SJSA1 (cell line): Measurements from ENCODE around the gene JCAD. TPM values are rescaled to one million over a fixed set of nuclear protein-coding genes. Genes with fewer than 3 reads are reported as not detected.
"Not testable (repeated sequence)": the region's sequence is repeated elsewhere in the genome, so short reads cannot be mapped to it uniquely, and the experiment has no call there.

Source experiments
- DNase-seq, 2 experiments: peaks; one replicate each; pipeline ENCODE4 v3.0.0-alpha.2; 2015 to 2020; ENCODE audit warnings: low spot score in 2 of 2, low read depth in 1 of 2
- H3K27ac ChIP-seq: fragments of 250-450 bp; sonication (Bioruptor Pico); 2 replicates; pipeline ENCODE4 v1.5.1; 2020; ENCODE audit warnings: mild to moderate bottlenecking, moderate library complexity
- H3K27me3 ChIP-seq: fragments of 250-450 bp; sonication (Bioruptor Pico); replicated peaks from 2 replicates; pipeline ENCODE4 v1.5.1; 2020; ENCODE audit warnings: mild to moderate bottlenecking, moderate library complexity
- H3K36me3 ChIP-seq: fragments of 250-450 bp; sonication (Bioruptor Pico); 2 replicates; pipeline ENCODE4 v1.5.1; 2020; ENCODE audit warnings: mild to moderate bottlenecking
- H3K4me1 ChIP-seq: fragments of 250-450 bp; sonication (Bioruptor Pico); replicated peaks from 2 replicates; pipeline ENCODE4 v1.6.1; 2021; ENCODE audit warnings: mild to moderate bottlenecking
- H3K4me3 ChIP-seq: fragments of 250-450 bp; sonication (Bioruptor Pico); 2 replicates; pipeline ENCODE4 v1.5.1; 2020; ENCODE audit warnings: mild to moderate bottlenecking
- H3K9me3 ChIP-seq: fragments of 250-450 bp; sonication (Bioruptor Pico); replicated peaks from 2 replicates; pipeline ENCODE4 v1.5.1; 2020; ENCODE audit warnings: mild to moderate bottlenecking
- total RNA-seq: library from RNA; depleted of rRNA; stranded (reverse); fragments of >200 nt; shearing (Covaris generic); gene quantifications from 2 replicates; pipeline ENCODE4 v1.2.3, GENCODE V29; 2014

The JCAD gene
- total RNA-seq, 1 experiment from 2014 or later = 24.9 TPM

- H3K36me3 ChIP-seq = no peaks in the 10 kb centered on the region
- DNase-seq = no peak
- no peak overlapping the region for H3K27ac ChIP-seq
- no peaks in the 10 kb centered on the region for H3K27me3 ChIP-seq
- H3K4me1 ChIP-seq = peaks cover 3% of the 10 kb centered on the region; the same call in 1 of the 2 replicates
- H3K4me3 ChIP-seq = no peak overlapping the region
- H3K9me3 ChIP-seq = no peaks in the 10 kb centered on the region
Observed at GRCh38 chr10:29993319-29993915, 66.0 kb downstream of the JCAD start.

- Histone ChIP-seq H3K27me3 (no peaks in the 10 kb centered on the region), H3K4me1 (peaks cover 3% of the 10 kb centered on the region; the same call in 1 of the 2 replicates), H3K27ac (no peak overlapping the region), H3K36me3 (no peaks in the 10 kb centered on the region), H3K9me3 (no peaks in the 10 kb centered on the region), H3K4me3 (no peak overlapping the region)
- no peak for DNase-seq
Observed at GRCh38 chr10:29992914-29993313, 66.5 kb downstream of the JCAD start.

GRCh38 chr10:29991382-29991781 is 68.0 kb downstream of the JCAD start:
- no peak for DNase-seq
- Histone ChIP-seq H3K9me3 (no peaks in the 10 kb centered on the region), H3K4me3 (no peak overlapping the region), H3K4me1 (peaks cover 11% of the 10 kb centered on the region), H3K27me3 (no peaks in the 10 kb centered on the region), H3K27ac (no peak overlapping the region), H3K36me3 (no peaks in the 10 kb centered on the region)

GRCh38 chr10:29987471-29987870 is 71.9 kb downstream of the JCAD start:
- peaks cover 7% of the 10 kb centered on the region; the same call in 1 of the 2 replicates for H3K9me3 ChIP-seq
- DNase-seq = peak in 1 of 2 experiments; percentile 44
- no peaks in the 10 kb centered on the region for H3K27me3 ChIP-seq
- H3K27ac ChIP-seq = no peak overlapping the region; the same call in 1 of the 2 replicates
- H3K4me3 ChIP-seq = no peak overlapping the region
- H3K36me3 ChIP-seq = no peaks in the 10 kb centered on the region
- peaks cover 7% of the 10 kb centered on the region for H3K4me1 ChIP-seq

GRCh38 chr10:29982997-29983648 is 76.3 kb downstream of the JCAD start:
- no peak for DNase-seq
- H3K4me1 ChIP-seq = peaks cover 7% of the 10 kb centered on the region
- no peak overlapping the region for H3K4me3 ChIP-seq
- no peak overlapping the region for H3K27ac ChIP-seq
- H3K9me3 ChIP-seq = peaks cover 9% of the 10 kb centered on the region; the same call in 1 of the 2 replicates
- no peaks in the 10 kb centered on the region for H3K36me3 ChIP-seq
- no peaks in the 10 kb centered on the region for H3K27me3 ChIP-seq

GRCh38 chr10:29981510-29981909 is 77.9 kb downstream of the JCAD start:
- Histone ChIP-seq H3K4me3 (no peak overlapping the region), H3K36me3 (no peaks in the 10 kb centered on the region), H3K9me3 (peaks cover 9% of the 10 kb centered on the region; the same call in 1 of the 2 replicates)

GRCh38 chr10:29980084-29980483 is 79.3 kb downstream of the JCAD start:
- Histone ChIP-seq H3K9me3 (peaks cover 9% of the 10 kb centered on the region; the same call in 1 of the 2 replicates), H3K4me3 (no peak overlapping the region), H3K27ac (no peak overlapping the region), H3K36me3 (no peaks in the 10 kb centered on the region), H3K27me3 (no peaks in the 10 kb centered on the region), H3K4me1 (no peaks in the 10 kb centered on the region)
- DNase-seq = no peak

More at GRCh38 chr10:29981510-29981909, 77.9 kb downstream of the JCAD start:
- DNase-seq = no peak
- Histone ChIP-seq H3K27me3 (no peaks in the 10 kb centered on the region), H3K4me1 (no peaks in the 10 kb centered on the region), H3K27ac (no peak overlapping the region)

- not testable (repeated sequence) for H3K36me3 ChIP-seq, H3K9me3 ChIP-seq, H3K27me3 ChIP-seq, H3K4me1 ChIP-seq, H3K27ac ChIP-seq, DNase-seq, H3K4me3 ChIP-seq
Observed at GRCh38 chr10:29979421-29979779, 80.0 kb downstream of the JCAD start.

- H3K27me3 ChIP-seq = no peaks in the 10 kb centered on the region
- no peak for DNase-seq
- H3K36me3 ChIP-seq = no peaks in the 10 kb centered on the region
- H3K4me3 ChIP-seq = no peak overlapping the region
- no peaks in the 10 kb centered on the region; the same call in 1 of the 2 replicates for H3K9me3 ChIP-seq
- H3K4me1 ChIP-seq = no peaks in the 10 kb centered on the region
- no peak overlapping the region for H3K27ac ChIP-seq
Observed at GRCh38 chr10:29977171-29977570, 82.2 kb downstream of the JCAD start.

- no peaks in the 10 kb centered on the region; the same call in 1 of the 2 replicates for H3K9me3 ChIP-seq
- no peaks in the 10 kb centered on the region for H3K4me1 ChIP-seq
- H3K4me3 ChIP-seq = no peak overlapping the region
- H3K27ac ChIP-seq = no peak overlapping the region
- H3K36me3 ChIP-seq = no peaks in the 10 kb centered on the region
- no peaks in the 10 kb centered on the region for H3K27me3 ChIP-seq
- DNase-seq = no peak
Observed at GRCh38 chr10:29976134-29976533, 83.3 kb downstream of the JCAD start.

GRCh38 chr10:29974773-29975172 is 84.6 kb downstream of the JCAD start:
- no peak overlapping the region for H3K4me3 ChIP-seq
- DNase-seq = no peak
- no peaks in the 10 kb centered on the region for H3K27me3 ChIP-seq
- H3K4me1 ChIP-seq = no peaks in the 10 kb centered on the region
- no peaks in the 10 kb centered on the region for H3K36me3 ChIP-seq
- H3K27ac ChIP-seq = no peak overlapping the region
- no peaks in the 10 kb centered on the region; the same call in 1 of the 2 replicates for H3K9me3 ChIP-seq

- no peaks in the 10 kb centered on the region for H3K27me3 ChIP-seq
- DNase-seq = no peak
- H3K9me3 ChIP-seq = no peaks in the 10 kb centered on the region; the same call in 1 of the 2 replicates
- no peaks in the 10 kb centered on the region for H3K4me1 ChIP-seq
- H3K27ac ChIP-seq = no peak overlapping the region
- no peak overlapping the region for H3K4me3 ChIP-seq
- no peaks in the 10 kb centered on the region for H3K36me3 ChIP-seq
Observed at GRCh38 chr10:29973921-29974320, 85.5 kb downstream of the JCAD start.

- H3K36me3 ChIP-seq = no peaks in the 10 kb centered on the region
- no peaks in the 10 kb centered on the region for H3K9me3 ChIP-seq
- no peak for DNase-seq
- no peak overlapping the region for H3K27ac ChIP-seq
- no peaks in the 10 kb centered on the region for H3K27me3 ChIP-seq
- H3K4me1 ChIP-seq = no peaks in the 10 kb centered on the region
- no peak overlapping the region for H3K4me3 ChIP-seq
Observed at GRCh38 chr10:29970576-29970975, 88.8 kb downstream of the JCAD start.

GRCh38 chr10:29970012-29970396 is 89.4 kb downstream of the JCAD start:
- no peaks in the 10 kb centered on the region for H3K9me3 ChIP-seq
- H3K27me3 ChIP-seq = no peaks in the 10 kb centered on the region
- H3K36me3 ChIP-seq = no peaks in the 10 kb centered on the region
- DNase-seq = no peak
- H3K4me1 ChIP-seq = no peaks in the 10 kb centered on the region
- H3K27ac ChIP-seq = no peak overlapping the region
- H3K4me3 ChIP-seq = no peak overlapping the region
